ENCODE measurements around the gene CSTB.

Gene CSTB

GRCh38 chr21:43752758-43753438, 23.2 kb downstream of the CSTB start:
- no peak for DNase-seq (ENCODE audit: low read depth in 1 of 2, low spot score in 1 of 2)

- DNase-seq (ENCODE audit: low read depth in 1 of 2, low spot score in 1 of 2) = no peak
These were observed 24.0 kb downstream of the CSTB start for GRCh38 chr21:43751955-43752591.

- no peak for DNase-seq (ENCODE audit: low read depth in 1 of 2, low spot score in 1 of 2)
These were observed 25.6 kb downstream of the CSTB start for GRCh38 chr21:43750339-43751033.

- no peak for DNase-seq (ENCODE audit: low read depth in 1 of 2, low spot score in 1 of 2)
These were observed 26.4 kb downstream of the CSTB start for GRCh38 chr21:43749651-43750262.

GRCh38 chr21:43748622-43749021, 27.5 kb downstream of the CSTB start:
- no peak for DNase-seq (ENCODE audit: low read depth in 1 of 2, low spot score in 1 of 2)

GRCh38 chr21:43745772-43746517, 30.2 kb downstream of the CSTB start:
- no peak for DNase-seq (ENCODE audit: low read depth in 1 of 2, low spot score in 1 of 2)

GRCh38 chr21:43744725-43745124, 31.4 kb downstream of the CSTB start:
- no peak for DNase-seq (ENCODE audit: low read depth in 1 of 2, low spot score in 1 of 2)

GRCh38 chr21:43743947-43744346, 32.2 kb downstream of the CSTB start:
- DNase-seq (ENCODE audit: low read depth in 1 of 2, low spot score in 1 of 2) = no peak

GRCh38 chr21:43741423-43742096, 34.5 kb downstream of the CSTB start:
- no peak for DNase-seq (ENCODE audit: low read depth in 1 of 2, low spot score in 1 of 2)

- DNase-seq (ENCODE audit: low read depth in 1 of 2, low spot score in 1 of 2) = no peak
These were observed 35.5 kb downstream of the CSTB start for GRCh38 chr21:43740497-43741156.

- DNase-seq (ENCODE audit: low read depth in 1 of 2, low spot score in 1 of 2) = no peak
These were observed 36.3 kb downstream of the CSTB start for GRCh38 chr21:43739621-43740435.

- DNase-seq (ENCODE audit: low read depth in 1 of 2, low spot score in 1 of 2) = no peak
These were observed 38.8 kb downstream of the CSTB start for GRCh38 chr21:43737158-43737950.

GRCh38 chr21:43736224-43736883, 39.8 kb downstream of the CSTB start:
- DNase-seq (ENCODE audit: low read depth in 1 of 2, low spot score in 1 of 2) = no peak

GRCh38 chr21:43735236-43736091, 40.6 kb downstream of the CSTB start:
- no peak for DNase-seq (ENCODE audit: low read depth in 1 of 2, low spot score in 1 of 2)

GRCh38 chr21:43734928-43735229, 41.2 kb downstream of the CSTB start:
- DNase-seq (ENCODE audit: low read depth in 1 of 2, low spot score in 1 of 2) = no peak

- DNase-seq (ENCODE audit: low read depth in 1 of 2, low spot score in 1 of 2) = no peak
These were observed 41.8 kb downstream of the CSTB start for GRCh38 chr21:43734131-43734927.
